Activated T-helper 17 cell treated with anti-CD3 and anti-CD28 coated beads, Interleukin-2, amount 50 U/mL, for 72 hours (primary cell): ENCODE data around the gene PDE4D. TPM values are rescaled to one million over a fixed set of nuclear protein-coding genes. Genes with fewer than 3 reads are reported as not detected.
"Not testable (repeated sequence)": the region's sequence is repeated elsewhere in the genome, so short reads cannot be mapped to it uniquely, and the experiment has no call there.

Experiments used
- ATAC-seq: fragments of 150-1000 bp; cut with Tn5 transposase; replicated peaks from 2 replicates; pipeline ENCODE4 v1.10.0; 2021; ENCODE audit warnings: mild to moderate bottlenecking, moderate library complexity
- H3K27ac Mint-ChIP-seq: one replicate; pipeline ENCODE4 v1.8.0; 2022; ENCODE audit warnings: mixed read lengths
- H3K27me3 Mint-ChIP-seq: one replicate; pipeline ENCODE4 v1.8.0; 2022; ENCODE audit warnings: mixed read lengths
- H3K36me3 Mint-ChIP-seq: one replicate; pipeline ENCODE4 v1.8.0; 2022; ENCODE audit warnings: low read depth, mild to moderate bottlenecking, mixed read lengths
- H3K4me1 Mint-ChIP-seq: one replicate; pipeline ENCODE4 v1.8.0; 2022; ENCODE audit warnings: mixed read lengths
- H3K4me3 Mint-ChIP-seq: one replicate; pipeline ENCODE4 v1.8.0; 2022; ENCODE audit warnings: mild to moderate bottlenecking, mixed read lengths
- H3K9me3 Mint-ChIP-seq: one replicate; pipeline ENCODE4 v1.8.0; 2022; ENCODE audit warnings: mixed read lengths
- total RNA-seq, 2 donors: library from RNA; stranded (reverse); gene quantifications; one replicate each; pipeline ENCODE4 v1.2.3, GENCODE V29; 2022

PDE4D gene
- total RNA-seq, 2 donors from 2014 or later, result 68.9 to 125 TPM

GRCh38 chr5:59762232-59762631 is 131.3 kb downstream of the PDE4D start:
- not testable (repeated sequence) for ATAC-seq, H3K4me3 Mint-ChIP-seq, H3K9me3 Mint-ChIP-seq, H3K27ac Mint-ChIP-seq, H3K4me1 Mint-ChIP-seq, H3K36me3 Mint-ChIP-seq
- peaks cover 15% of the 10 kb centered on the region for H3K27me3 Mint-ChIP-seq

- Mint-ChIP-seq H3K27me3 (peaks cover 10% of the 10 kb centered on the region), H3K27ac (peak overlapping the region; percentile 48), H3K4me1 (no peaks in the 10 kb centered on the region), H3K9me3 (no peaks in the 10 kb centered on the region), H3K4me3 (no peak overlapping the region), H3K36me3 (no peaks in the 10 kb centered on the region)
- ATAC-seq, result peak; percentile 94
Measured at GRCh38 chr5:59760785-59761348, 132.7 kb downstream of the PDE4D start.

GRCh38 chr5:59759600-59760351 is 133.8 kb downstream of the PDE4D start:
- H3K4me3 Mint-ChIP-seq, result no peak overlapping the region
- H3K9me3 Mint-ChIP-seq, result no peaks in the 10 kb centered on the region
- no peaks in the 10 kb centered on the region for H3K36me3 Mint-ChIP-seq
- H3K27ac Mint-ChIP-seq, result no peak overlapping the region
- no peak for ATAC-seq
- no peaks in the 10 kb centered on the region for H3K4me1 Mint-ChIP-seq
- peaks cover 4% of the 10 kb centered on the region for H3K27me3 Mint-ChIP-seq

GRCh38 chr5:59758566-59758965 is 135.0 kb downstream of the PDE4D start:
- H3K27ac Mint-ChIP-seq, result no peak overlapping the region
- H3K9me3 Mint-ChIP-seq, result no peaks in the 10 kb centered on the region
- H3K4me1 Mint-ChIP-seq, result no peaks in the 10 kb centered on the region
- H3K36me3 Mint-ChIP-seq, result no peaks in the 10 kb centered on the region
- no peak for ATAC-seq
- peaks cover under 1% of the 10 kb centered on the region for H3K27me3 Mint-ChIP-seq
- no peak overlapping the region for H3K4me3 Mint-ChIP-seq

GRCh38 chr5:59757442-59757841 is 136.1 kb downstream of the PDE4D start:
- no peaks in the 10 kb centered on the region for H3K4me1 Mint-ChIP-seq
- H3K27ac Mint-ChIP-seq, result no peak overlapping the region
- no peaks in the 10 kb centered on the region for H3K36me3 Mint-ChIP-seq
- no peaks in the 10 kb centered on the region for H3K9me3 Mint-ChIP-seq
- ATAC-seq, result no peak
- no peak overlapping the region for H3K4me3 Mint-ChIP-seq
- no peaks in the 10 kb centered on the region for H3K27me3 Mint-ChIP-seq

GRCh38 chr5:59756373-59757035 is 137.0 kb downstream of the PDE4D start:
- no peak for ATAC-seq
- Mint-ChIP-seq H3K36me3 (no peaks in the 10 kb centered on the region), H3K9me3 (no peaks in the 10 kb centered on the region), H3K4me1 (no peaks in the 10 kb centered on the region), H3K27me3 (no peaks in the 10 kb centered on the region), H3K27ac (no peak overlapping the region), H3K4me3 (no peak overlapping the region)

- Mint-ChIP-seq H3K36me3 (no peaks in the 10 kb centered on the region), H3K27ac (no peak overlapping the region), H3K4me3 (no peak overlapping the region), H3K27me3 (no peaks in the 10 kb centered on the region), H3K4me1 (no peaks in the 10 kb centered on the region), H3K9me3 (no peaks in the 10 kb centered on the region)
- ATAC-seq, result no peak
Measured at GRCh38 chr5:59755476-59755875, 138.1 kb downstream of the PDE4D start.

GRCh38 chr5:59753599-59753998 is 139.9 kb downstream of the PDE4D start:
- H3K4me3 Mint-ChIP-seq, result no peak overlapping the region
- H3K4me1 Mint-ChIP-seq, result no peaks in the 10 kb centered on the region
- no peaks in the 10 kb centered on the region for H3K9me3 Mint-ChIP-seq
- H3K27ac Mint-ChIP-seq, result no peak overlapping the region
- H3K36me3 Mint-ChIP-seq, result no peaks in the 10 kb centered on the region
- no peak for ATAC-seq
- H3K27me3 Mint-ChIP-seq, result no peaks in the 10 kb centered on the region

- peaks cover 3% of the 10 kb centered on the region for H3K9me3 Mint-ChIP-seq
- H3K4me1 Mint-ChIP-seq, result no peaks in the 10 kb centered on the region
- H3K4me3 Mint-ChIP-seq, result no peak overlapping the region
- no peak overlapping the region for H3K27ac Mint-ChIP-seq
- H3K36me3 Mint-ChIP-seq, result no peaks in the 10 kb centered on the region
- peaks cover 5% of the 10 kb centered on the region for H3K27me3 Mint-ChIP-seq
- no peak for ATAC-seq
Measured at GRCh38 chr5:59749782-59750520, 143.6 kb downstream of the PDE4D start.

- not testable (repeated sequence) for H3K36me3 Mint-ChIP-seq, H3K4me1 Mint-ChIP-seq, H3K27ac Mint-ChIP-seq, H3K9me3 Mint-ChIP-seq, ATAC-seq, H3K27me3 Mint-ChIP-seq, H3K4me3 Mint-ChIP-seq
Measured at GRCh38 chr5:59748036-59748663, 145.4 kb downstream of the PDE4D start.

- ATAC-seq, result no peak
Measured at GRCh38 chr5:59746241-59746765, 147.2 kb downstream of the PDE4D start.

GRCh38 chr5:59745415-59745863 is 148.1 kb downstream of the PDE4D start:
- no peak overlapping the region for H3K27ac Mint-ChIP-seq
- no peak overlapping the region for H3K4me3 Mint-ChIP-seq
- no peaks in the 10 kb centered on the region for H3K4me1 Mint-ChIP-seq
- ATAC-seq, result no peak
- peaks cover 11% of the 10 kb centered on the region for H3K27me3 Mint-ChIP-seq
- H3K36me3 Mint-ChIP-seq, result no peaks in the 10 kb centered on the region
- H3K9me3 Mint-ChIP-seq, result peaks cover 3% of the 10 kb centered on the region

More at GRCh38 chr5:59746241-59746765, 147.2 kb downstream of the PDE4D start:
- H3K27ac Mint-ChIP-seq, result no peak overlapping the region
- peaks cover 5% of the 10 kb centered on the region for H3K27me3 Mint-ChIP-seq
- no peaks in the 10 kb centered on the region for H3K4me1 Mint-ChIP-seq
- peaks cover 3% of the 10 kb centered on the region for H3K9me3 Mint-ChIP-seq
- H3K4me3 Mint-ChIP-seq, result no peak overlapping the region
- H3K36me3 Mint-ChIP-seq, result no peaks in the 10 kb centered on the region

GRCh38 chr5:59744531-59744992 is 149.0 kb downstream of the PDE4D start:
- no peaks in the 10 kb centered on the region for H3K4me1 Mint-ChIP-seq
- no peak overlapping the region for H3K27ac Mint-ChIP-seq
- no peak for ATAC-seq
- no peak overlapping the region for H3K4me3 Mint-ChIP-seq
- H3K27me3 Mint-ChIP-seq, result peaks cover 11% of the 10 kb centered on the region
- no peaks in the 10 kb centered on the region for H3K36me3 Mint-ChIP-seq
- peaks cover 3% of the 10 kb centered on the region for H3K9me3 Mint-ChIP-seq

- peaks cover 7% of the 10 kb centered on the region for H3K27me3 Mint-ChIP-seq
- ATAC-seq, result no peak
Measured at GRCh38 chr5:59741599-59741998, 151.9 kb downstream of the PDE4D start.

More at GRCh38 chr5:59741599-59741998, 151.9 kb downstream of the PDE4D start:
- Mint-ChIP-seq H3K36me3 (no peaks in the 10 kb centered on the region), H3K27ac (no peak overlapping the region), H3K9me3 (no peaks in the 10 kb centered on the region), H3K4me1 (no peaks in the 10 kb centered on the region), H3K4me3 (no peak overlapping the region)
